Suprapubic skin (tissue), 4 donors: Measurements from ENCODE around the gene CHRNE. TPM values are rescaled to one million over a fixed set of nuclear protein-coding genes. Genes with fewer than 3 reads are reported as not detected.

ENCODE experiments used
- DNase-seq, 2 donors: peaks; one replicate each; pipeline ENCODE4 v3.0.0-alpha.2; 2019; ENCODE audit warnings: low spot score in 2 of 2
- H3K27ac ChIP-seq: fragments of 200-600 bp; sonication (generic); one replicate; pipeline ENCODE4 v1.5.1; 2019
- H3K27me3 ChIP-seq: fragments of 200-600 bp; sonication (generic); one replicate; pipeline ENCODE4 v1.5.1; 2019
- H3K36me3 ChIP-seq: fragments of 200-600 bp; sonication (generic); one replicate; pipeline ENCODE4 v1.5.1; 2019
- H3K4me1 ChIP-seq: fragments of 200-600 bp; sonication (generic); one replicate; pipeline ENCODE4 v1.5.1; 2019
- H3K4me3 ChIP-seq: fragments of 200-600 bp; sonication (generic); one replicate; pipeline ENCODE4 v1.5.1; 2019; ENCODE audit warnings: mild to moderate bottlenecking
- H3K9me3 ChIP-seq: fragments of 200-600 bp; sonication (generic); one replicate; pipeline ENCODE4 v1.5.1; 2019
- CTCF ChIP-seq, 2 donors: fragments of 200-600 bp in 1 of 2; fragments of 450-650 bp in 1 of 2; sonication (generic) in 1 of 2; IDR thresholded peaks; one replicate each; pipeline ENCODE4 v1.5.1; 2016 to 2019; ENCODE audit warnings: antibody characterized with exemption in 2 of 2, mild to moderate bottlenecking in 1 of 2, moderate library complexity in 1 of 2
- EP300 ChIP-seq: sonication (generic); formaldehyde crosslinking; IDR thresholded peaks from one replicate; pipeline ENCODE4 v1.6.1; 2017; ENCODE audit warnings: antibody characterized with exemption
- POLR2A ChIP-seq, 2 donors: fragments of 450-650 bp; IDR thresholded peaks; one replicate each; pipeline ENCODE4 v1.6.1; 2017; ENCODE audit warnings: antibody characterized with exemption in 2 of 2, mild to moderate bottlenecking in 2 of 2, moderate library complexity in 2 of 2
- POLR2AphosphoS5 ChIP-seq, 3 donors: sonication (generic); formaldehyde crosslinking; IDR thresholded peaks; one replicate each; pipeline ENCODE4 v1.6.1; 2017; ENCODE audit warnings: antibody characterized with exemption in 3 of 3
- WGBS: methylation state at CpG from one replicate; pipeline ENCODE4 v1.1.5; 2018; 5-methylcytosine and 5-hydroxymethylcytosine counted together
- total RNA-seq, 4 donors: library from RNA; depleted of rRNA; stranded (reverse); fragments of >200 nt; gene quantifications; one replicate each; pipeline ENCODE4 v1.1.0, GENCODE V29; 2016

CHRNE gene
- total RNA-seq, 4 donors from 2014 or later = 1.7 to 6.0 (median 2.4) TPM

- Histone ChIP-seq H3K27ac (peak overlapping the region; percentile 96), H3K36me3 (peaks cover 49% of the 10 kb centered on the region), H3K4me3 (peak overlapping the region; percentile 68), H3K9me3 (no peaks in the 10 kb centered on the region), H3K4me1 (peaks cover 54% of the 10 kb centered on the region), H3K27me3 (no peaks in the 10 kb centered on the region)
- DNase-seq = peak in 1 of 2 donors; percentile 84
- TF ChIP-seq EP300 = no peak
- 1% methylated on average over 16 of the region's 16 CpGs for WGBS
Measured at GRCh38 chr17:4939546-4939795, 36.6 kb upstream of the CHRNE start.

DNA sequence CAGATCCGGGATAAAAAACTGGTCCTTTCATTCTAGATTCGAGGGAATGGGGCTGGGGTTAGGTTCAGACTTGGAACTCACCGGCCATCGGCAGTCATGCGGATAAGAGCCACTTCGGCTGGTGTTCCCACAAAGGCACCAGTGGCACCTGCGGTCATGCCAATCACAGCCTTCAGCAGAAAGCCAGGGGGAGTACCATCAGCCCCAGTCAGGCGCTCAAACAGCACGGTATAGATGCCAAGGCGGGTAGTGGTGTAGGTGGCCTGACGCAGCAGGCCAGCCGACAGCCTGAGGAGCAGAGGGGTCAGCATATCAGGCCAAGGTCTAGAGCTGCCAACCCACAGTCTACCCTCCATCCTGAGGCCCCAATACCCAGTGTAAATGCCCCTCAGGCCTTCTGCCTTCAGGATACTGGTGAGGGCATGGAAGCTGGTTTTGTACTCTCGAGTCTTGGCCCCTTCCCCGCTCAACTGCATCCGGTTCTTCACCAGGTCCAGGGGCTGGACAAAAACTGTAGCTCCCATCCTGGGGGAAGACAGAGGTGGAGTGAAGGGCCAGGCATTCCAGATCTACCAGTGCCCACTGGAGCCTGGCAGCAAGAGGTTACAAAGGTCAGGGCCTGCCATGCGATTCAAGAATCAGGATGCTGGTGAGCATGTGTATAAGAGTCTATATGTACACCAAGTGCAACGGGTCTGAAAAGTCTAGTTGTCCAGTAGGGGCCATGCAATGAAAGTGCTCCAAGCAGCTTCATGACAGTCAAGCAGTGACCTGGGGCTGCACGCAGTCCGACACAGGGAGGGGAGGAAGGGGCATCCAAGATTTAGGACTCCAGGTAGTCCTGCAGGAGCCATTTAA lies 36.0 kb upstream of the CHRNE start:
- 59% methylated on average over 16 of the region's 19 CpGs for WGBS
- Histone ChIP-seq H3K9me3 (no peaks in the 10 kb centered on the region), H3K27ac (peak overlapping the region; percentile 96), H3K36me3 (peaks cover 44% of the 10 kb centered on the region), H3K4me1 (peaks cover 53% of the 10 kb centered on the region), H3K27me3 (no peaks in the 10 kb centered on the region), H3K4me3 (peak overlapping the region; percentile 68)
- DNase-seq = no peak
- TF ChIP-seq POLR2A (IDR thresholded peaks at IDR 0.05) (no peak), EP300 (no peak), POLR2AphosphoS5 (IDR thresholded peaks at IDR 0.05) (no peak), CTCF (IDR thresholded peaks at IDR 0.05) (no peak)

GRCh38 chr17:4938069-4938491 lies 35.2 kb upstream of the CHRNE start:
- peak overlapping the region; percentile 68 for H3K4me3 ChIP-seq
- H3K27ac ChIP-seq = no peak overlapping the region
- H3K36me3 ChIP-seq = peaks cover 36% of the 10 kb centered on the region
- peaks cover 51% of the 10 kb centered on the region for H3K4me1 ChIP-seq
- H3K27me3 ChIP-seq = no peaks in the 10 kb centered on the region
- WGBS = 89% methylated on average over 9 of the region's 11 CpGs
- DNase-seq = no peak
- no peaks in the 10 kb centered on the region for H3K9me3 ChIP-seq
- TF ChIP-seq POLR2AphosphoS5 (IDR thresholded peaks at IDR 0.05) (no peak), EP300 (no peak), CTCF (IDR thresholded peaks at IDR 0.05) (no peak), POLR2A (IDR thresholded peaks at IDR 0.05) (no peak)

DNA sequence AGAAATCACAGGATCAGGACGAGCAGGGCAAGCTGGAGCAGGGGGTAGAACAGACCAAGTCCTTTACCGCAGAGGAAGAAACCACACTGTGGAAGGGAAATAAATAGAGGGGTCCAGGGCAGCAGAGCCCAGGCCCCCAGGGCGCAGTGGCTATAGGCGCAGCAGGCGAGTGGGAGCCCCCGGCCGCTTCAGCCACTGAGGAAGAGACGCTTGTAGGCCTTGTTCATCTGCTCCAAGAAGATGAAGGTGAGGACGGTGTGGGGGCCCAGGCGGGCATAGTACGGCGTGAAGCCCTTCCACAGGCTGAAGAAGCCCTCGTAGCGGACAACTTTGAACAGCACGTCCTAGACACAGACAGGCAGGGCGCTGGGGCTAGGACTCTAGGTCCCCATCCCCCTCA lies 34.7 kb upstream of the CHRNE start:
- Histone ChIP-seq H3K4me1 (peaks cover 45% of the 10 kb centered on the region), H3K4me3 (no peak overlapping the region), H3K9me3 (no peaks in the 10 kb centered on the region), H3K27ac (no peak overlapping the region), H3K36me3 (peaks cover 31% of the 10 kb centered on the region), H3K27me3 (no peaks in the 10 kb centered on the region)
- whole genome bisulfite sequencing = 94% methylated on average over 15 of the region's 16 CpGs
- no peak for DNase-seq
- TF ChIP-seq CTCF (IDR thresholded peaks at IDR 0.05) = no peak
- no peak for TF ChIP-seq EP300

DNA sequence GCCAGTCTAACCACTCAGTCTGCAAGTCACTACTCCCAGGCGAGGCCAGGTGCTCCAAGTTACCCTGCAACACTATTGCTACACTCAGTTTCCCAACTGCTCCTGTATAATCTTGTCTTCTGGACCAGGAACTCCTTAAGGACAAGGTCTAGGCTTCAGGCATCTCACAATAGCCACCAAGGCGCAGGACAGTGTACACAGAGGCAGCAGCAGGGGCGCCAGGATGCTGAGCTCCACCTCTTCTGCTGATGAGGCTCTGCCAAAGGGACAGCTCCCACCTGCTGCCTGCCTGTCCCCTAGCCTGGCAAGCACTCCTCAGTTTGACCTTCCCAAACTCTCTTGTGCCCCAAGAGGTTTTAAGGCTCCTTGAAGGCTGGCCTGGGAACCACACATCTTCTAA lies 33.5 kb upstream of the CHRNE start:
- no peak for DNase-seq
- no peak overlapping the region for H3K27ac ChIP-seq
- WGBS = 81% methylated on average over 3 of the region's 3 CpGs
- no peaks in the 10 kb centered on the region for H3K27me3 ChIP-seq
- peaks cover 25% of the 10 kb centered on the region for H3K36me3 ChIP-seq
- no peaks in the 10 kb centered on the region for H3K9me3 ChIP-seq
- TF ChIP-seq POLR2A (IDR thresholded peaks at IDR 0.05) (no peak), POLR2AphosphoS5 (IDR thresholded peaks at IDR 0.05) (no peak), EP300 (no peak), CTCF (IDR thresholded peaks at IDR 0.05) (no peak)
- peaks cover 34% of the 10 kb centered on the region for H3K4me1 ChIP-seq
- no peak overlapping the region for H3K4me3 ChIP-seq

DNA sequence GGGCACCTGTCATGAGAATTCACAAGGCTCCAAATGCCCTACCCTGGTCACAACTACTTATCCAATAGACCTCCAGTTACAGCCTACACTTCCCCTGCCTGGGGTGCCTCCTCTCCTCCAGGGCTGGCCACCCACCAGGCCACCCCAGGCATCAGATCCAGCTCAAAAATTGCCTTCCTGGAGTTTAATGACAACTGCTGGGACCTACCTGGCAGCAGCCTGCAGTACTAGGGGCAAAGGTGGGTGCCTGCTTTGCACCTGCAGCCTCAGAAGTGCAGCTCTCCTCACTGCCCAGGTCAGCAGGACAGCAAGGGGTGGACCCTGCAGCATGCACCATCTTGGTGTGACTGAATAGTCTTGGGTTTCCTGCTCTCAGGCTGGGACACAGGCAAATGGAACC lies 32.8 kb upstream of the CHRNE start:
- H3K9me3 ChIP-seq = no peaks in the 10 kb centered on the region
- H3K4me1 ChIP-seq = peaks cover 26% of the 10 kb centered on the region
- DNase-seq = no peak
- peaks cover 25% of the 10 kb centered on the region for H3K36me3 ChIP-seq
- H3K27me3 ChIP-seq = no peaks in the 10 kb centered on the region
- no peak for TF ChIP-seq EP300
- TF ChIP-seq POLR2A (IDR thresholded peaks at IDR 0.05) = no peak
- TF ChIP-seq CTCF (IDR thresholded peaks at IDR 0.05) = no peak
- TF ChIP-seq POLR2AphosphoS5 (IDR thresholded peaks at IDR 0.05) = no peak
- H3K27ac ChIP-seq = no peak overlapping the region
- H3K4me3 ChIP-seq = no peak overlapping the region
